ENCODE data around the gene RAD18.

DNA sequence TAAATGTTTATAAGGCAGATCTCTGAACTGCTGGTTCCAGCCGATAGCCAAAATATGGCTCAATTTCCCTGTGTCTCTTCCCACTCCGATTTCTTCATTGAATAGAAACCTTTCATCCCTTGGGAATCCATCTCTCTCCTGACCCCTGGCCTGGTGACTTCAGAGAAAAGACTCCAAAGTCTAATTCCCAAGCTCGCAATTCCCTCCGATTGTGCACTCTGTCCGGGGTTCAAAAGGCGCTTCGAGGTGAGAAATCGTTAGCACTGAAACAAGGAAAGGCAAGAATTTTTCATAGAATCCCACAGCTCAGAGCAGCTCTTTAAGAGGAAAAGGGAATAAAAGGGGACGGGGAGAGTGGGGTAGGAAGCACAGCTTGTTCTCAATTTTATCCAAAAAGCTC is 18.4 kb upstream of the RAD18 start:
- TF ChIP-seq, protein P1, sequence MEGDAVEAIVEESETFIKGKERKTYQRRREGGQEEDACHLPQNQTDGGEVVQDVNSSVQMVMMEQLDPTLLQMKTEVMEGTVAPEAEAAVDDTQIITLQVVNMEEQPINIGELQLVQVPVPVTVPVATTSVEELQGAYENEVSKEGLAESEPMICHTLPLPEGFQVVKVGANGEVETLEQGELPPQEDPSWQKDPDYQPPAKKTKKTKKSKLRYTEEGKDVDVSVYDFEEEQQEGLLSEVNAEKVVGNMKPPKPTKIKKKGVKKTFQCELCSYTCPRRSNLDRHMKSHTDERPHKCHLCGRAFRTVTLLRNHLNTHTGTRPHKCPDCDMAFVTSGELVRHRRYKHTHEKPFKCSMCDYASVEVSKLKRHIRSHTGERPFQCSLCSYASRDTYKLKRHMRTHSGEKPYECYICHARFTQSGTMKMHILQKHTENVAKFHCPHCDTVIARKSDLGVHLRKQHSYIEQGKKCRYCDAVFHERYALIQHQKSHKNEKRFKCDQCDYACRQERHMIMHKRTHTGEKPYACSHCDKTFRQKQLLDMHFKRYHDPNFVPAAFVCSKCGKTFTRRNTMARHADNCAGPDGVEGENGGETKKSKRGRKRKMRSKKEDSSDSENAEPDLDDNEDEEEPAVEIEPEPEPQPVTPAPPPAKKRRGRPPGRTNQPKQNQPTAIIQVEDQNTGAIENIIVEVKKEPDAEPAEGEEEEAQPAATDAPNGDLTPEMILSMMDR (conservative IDR thresholded peaks at IDR 0.05; ENCODE audit: low read depth, low read length), result no peak
- no peak for TF ChIP-seq EZH2phosphoT487 (IDR thresholded peaks at IDR 0.05; ENCODE audit: borderline replicate concordance, low read length)

Data from PC-3 (cell line).